Mammary epithelial cell (primary cell): ENCODE measurements around the gene RHOF.

ENCODE experiments used
- EZH2 ChIP-seq: IDR thresholded peaks from 2 replicates; pipeline ENCODE4 v1.6.1; 2012; ENCODE audit warnings: low read length, inconsistent platforms, borderline replicate concordance
- TF ChIP-seq, protein P1 (sequence below), 2 donors: IDR thresholded peaks in 1 of 2; conservative IDR thresholded peaks in 1 of 2; 2 replicates each; pipeline ENCODE4 v1.5.1; 2011 to 2012; ENCODE audit warnings: inconsistent platforms in 2 of 2, low read length in 2 of 2, mild to moderate bottlenecking in 2 of 2, control low read depth in 1 of 2, low read depth in 1 of 2; ENCODE audit not compliant: insufficient read depth in 1 of 2; ENCODE audit errors: extremely low read depth in 1 of 2

DNA sequence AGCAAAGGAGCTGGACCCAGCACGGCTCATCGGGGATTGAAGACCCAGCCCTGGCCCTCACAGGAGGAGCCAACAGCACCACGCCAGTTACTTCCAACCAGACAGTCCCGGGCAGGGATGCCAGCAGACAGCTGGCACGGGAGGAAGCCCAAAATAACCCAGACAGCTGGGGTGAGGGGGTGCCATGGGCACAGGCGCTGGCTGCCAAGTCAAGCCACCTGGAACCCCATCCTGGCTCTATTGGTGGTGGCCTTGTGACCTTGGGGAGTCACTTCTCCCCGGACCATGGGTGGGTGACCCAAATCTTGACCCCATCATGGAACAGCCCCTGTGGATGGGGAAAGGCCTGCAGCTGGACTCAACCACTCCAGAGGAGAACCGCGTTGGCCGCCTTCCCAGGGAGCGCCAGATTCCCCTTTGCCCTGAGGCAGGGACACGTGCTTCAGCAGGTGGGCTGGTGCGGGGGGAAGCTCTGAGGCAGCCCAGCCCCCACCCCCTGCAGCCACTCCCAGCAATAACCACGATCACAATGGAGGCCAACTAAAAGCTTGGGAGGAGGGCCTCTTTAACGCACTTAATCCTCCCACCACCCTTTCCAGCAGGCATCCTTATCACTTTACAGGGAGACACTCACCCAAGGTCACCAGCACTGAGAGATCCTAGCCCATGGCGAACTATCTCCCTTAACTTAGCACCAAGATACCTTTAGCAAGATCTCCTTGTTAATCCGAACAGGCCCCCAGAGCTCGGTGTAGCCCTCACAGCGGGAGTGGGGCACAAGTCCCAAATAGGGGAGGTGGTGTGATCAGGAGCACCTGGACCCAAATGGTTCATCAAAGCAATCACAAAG is 4.7 kb upstream of the RHOF start:
- TF ChIP-seq, protein P1, sequence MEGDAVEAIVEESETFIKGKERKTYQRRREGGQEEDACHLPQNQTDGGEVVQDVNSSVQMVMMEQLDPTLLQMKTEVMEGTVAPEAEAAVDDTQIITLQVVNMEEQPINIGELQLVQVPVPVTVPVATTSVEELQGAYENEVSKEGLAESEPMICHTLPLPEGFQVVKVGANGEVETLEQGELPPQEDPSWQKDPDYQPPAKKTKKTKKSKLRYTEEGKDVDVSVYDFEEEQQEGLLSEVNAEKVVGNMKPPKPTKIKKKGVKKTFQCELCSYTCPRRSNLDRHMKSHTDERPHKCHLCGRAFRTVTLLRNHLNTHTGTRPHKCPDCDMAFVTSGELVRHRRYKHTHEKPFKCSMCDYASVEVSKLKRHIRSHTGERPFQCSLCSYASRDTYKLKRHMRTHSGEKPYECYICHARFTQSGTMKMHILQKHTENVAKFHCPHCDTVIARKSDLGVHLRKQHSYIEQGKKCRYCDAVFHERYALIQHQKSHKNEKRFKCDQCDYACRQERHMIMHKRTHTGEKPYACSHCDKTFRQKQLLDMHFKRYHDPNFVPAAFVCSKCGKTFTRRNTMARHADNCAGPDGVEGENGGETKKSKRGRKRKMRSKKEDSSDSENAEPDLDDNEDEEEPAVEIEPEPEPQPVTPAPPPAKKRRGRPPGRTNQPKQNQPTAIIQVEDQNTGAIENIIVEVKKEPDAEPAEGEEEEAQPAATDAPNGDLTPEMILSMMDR (conservative IDR thresholded peaks at IDR 0.05 in 1 of 2, IDR thresholded peaks at IDR 0.05 in 1 of 2; ENCODE audit: extremely low read depth in 1 of 2, insufficient read depth in 1 of 2, low read depth in 1 of 2, low read length in 2 of 2): no peak
- TF ChIP-seq EZH2: no peak
